Smooth muscle cell (in vitro differentiated cells): ENCODE results near the gene DOCK1. TPM values are rescaled to one million over a fixed set of nuclear protein-coding genes. Genes with fewer than 3 reads are reported as not detected.
"Not testable (repeated sequence)": the region's sequence is repeated elsewhere in the genome, so short reads cannot be mapped to it uniquely, and the experiment has no call there.

Experiments used
- DNase-seq: peaks from one replicate; lab custom pipeline; 2025; ENCODE audit not compliant: unreplicated experiment; lab: John Stamatoyannopoulos, UW
- H2AFZ ChIP-seq: fragments of 200-600 bp; sonication (generic); 2 replicates; pipeline ENCODE4 v1.6.0; 2016; ENCODE audit warnings: antibody characterized with exemption, low read depth, mild to moderate bottlenecking
- H3F3A ChIP-seq: fragments of 200-600 bp; sonication (generic); 2 replicates; pipeline ENCODE4 v1.6.0; 2017; ENCODE audit warnings: antibody characterized with exemption, low read depth
- H3K27ac ChIP-seq: fragments of 200-600 bp; sonication (generic); 2 replicates; pipeline ENCODE4 v1.5.1; 2016; ENCODE audit warnings: low read depth, mild to moderate bottlenecking
- H3K27me3 ChIP-seq: fragments of 200-600 bp; sonication (generic); 2 replicates; pipeline ENCODE4 v1.6.1; 2016; ENCODE audit warnings: low read depth, mild to moderate bottlenecking
- H3K36me3 ChIP-seq: fragments of 200-600 bp; sonication (generic); 2 replicates; pipeline ENCODE4 v1.5.1; 2016; ENCODE audit warnings: low read depth
- H3K4me1 ChIP-seq: fragments of 200-600 bp; sonication (generic); 2 replicates; pipeline ENCODE4 v1.5.1; 2016; ENCODE audit warnings: low read depth
- H3K4me2 ChIP-seq: fragments of 200-600 bp; sonication (generic); 2 replicates; pipeline ENCODE4 v1.6.0; 2016; ENCODE audit warnings: mild to moderate bottlenecking
- H3K4me3 ChIP-seq: fragments of 200-600 bp; sonication (generic); 2 replicates; pipeline ENCODE4 v1.5.1; 2016; ENCODE audit warnings: mild to moderate bottlenecking
- H3K79me2 ChIP-seq: fragments of 200-600 bp; sonication (generic); 2 replicates; pipeline ENCODE4 v1.6.0; 2016; ENCODE audit warnings: low read depth, mild to moderate bottlenecking
- H3K9ac ChIP-seq: fragments of 200-600 bp; sonication (generic); 2 replicates; pipeline ENCODE4 v1.6.0; 2016; ENCODE audit warnings: low read depth
- H3K9me3 ChIP-seq: fragments of 200-600 bp; sonication (generic); replicated peaks from 2 replicates; pipeline ENCODE4 v1.5.1; 2016; ENCODE audit warnings: low read depth
- H4K20me1 ChIP-seq: fragments of 200-600 bp; sonication (generic); 2 replicates; pipeline ENCODE4 v1.6.0; 2016; ENCODE audit warnings: low read depth
- CTCF ChIP-seq: fragments of 200-600 bp; sonication (generic); IDR thresholded peaks from 2 replicates; pipeline ENCODE4 v1.5.1; 2017; ENCODE audit warnings: borderline replicate concordance, mild to moderate bottlenecking, antibody characterized with exemption; ENCODE audit not compliant: insufficient read depth, poor library complexity, severe bottlenecking
- WGBS: methylation state at CpG from one replicate; pipeline ENCODE4 v1.1.7; 2016; ENCODE audit warnings: low lambda C conversion rate; 5-methylcytosine and 5-hydroxymethylcytosine counted together
- polyA plus RNA-seq: library from polyadenylated mRNA; unstranded; fragments of >200 nt; fragmentation: Nextera tagmentation; extraction: Ambion mirVana; gene quantifications from 2 replicates; pipeline ENCODE4 v1.2.1, GENCODE V29; 2016
- total RNA-seq: library from RNA; depleted of rRNA; stranded (reverse); fragments of >200 nt; gene quantifications from 2 replicates; pipeline ENCODE4 v1.2.3, GENCODE V29; 2014

Gene DOCK1
- total and polyA plus RNA-seq, 2 experiments from 2014 or later, result 18.4 to 37.1 TPM

- H3K36me3 ChIP-seq, result no peaks in the 10 kb centered on the region
- no peaks in the 10 kb centered on the region for H3K27me3 ChIP-seq
- H3K9ac ChIP-seq, result no peak overlapping the region
- H4K20me1 ChIP-seq, result peaks cover 33% of the 10 kb centered on the region
- no peak overlapping the region for H3K27ac ChIP-seq
- no peak for DNase-seq
- H3K4me3 ChIP-seq, result no peak overlapping the region
- no peak overlapping the region for H2AFZ ChIP-seq
- H3K4me2 ChIP-seq, result no peak overlapping the region
- H3K79me2 ChIP-seq, result no peaks in the 10 kb centered on the region
- no peaks in the 10 kb centered on the region for H3F3A ChIP-seq
- no peak for TF ChIP-seq CTCF
- no peaks in the 10 kb centered on the region for H3K9me3 ChIP-seq
- WGBS, result 97% methylated on average over 8 of the region's 8 CpGs
- H3K4me1 ChIP-seq, result peaks cover 7% of the 10 kb centered on the region
Observed at GRCh38 chr10:127293640-127294039, 388.4 kb downstream of the DOCK1 start.

- H3F3A ChIP-seq, result no peaks in the 10 kb centered on the region
- no peak overlapping the region for H2AFZ ChIP-seq
- WGBS, result 93% methylated on average over 6 of the region's 6 CpGs
- H3K4me1 ChIP-seq, result peaks cover 7% of the 10 kb centered on the region
- no peaks in the 10 kb centered on the region for H3K9me3 ChIP-seq
- H3K9ac ChIP-seq, result no peak overlapping the region
- no peak for TF ChIP-seq CTCF
- no peaks in the 10 kb centered on the region for H3K36me3 ChIP-seq
- H3K27me3 ChIP-seq, result no peaks in the 10 kb centered on the region
- no peak overlapping the region for H3K4me3 ChIP-seq
- no peaks in the 10 kb centered on the region for H3K79me2 ChIP-seq
- H3K4me2 ChIP-seq, result no peak overlapping the region
- DNase-seq, result no peak
- H4K20me1 ChIP-seq, result peaks cover 24% of the 10 kb centered on the region
- no peak overlapping the region for H3K27ac ChIP-seq
Observed at GRCh38 chr10:127296696-127297095, 391.5 kb downstream of the DOCK1 start.

GRCh38 chr10:127298381-127298780 lies 393.2 kb downstream of the DOCK1 start:
- Histone ChIP-seq H4K20me1 (peaks cover 32% of the 10 kb centered on the region), H3K9ac (no peak overlapping the region), H3K4me1 (peaks cover 7% of the 10 kb centered on the region), H3K27ac (no peak overlapping the region), H3K9me3 (no peaks in the 10 kb centered on the region), H3K4me2 (no peak overlapping the region), H2AFZ (no peak overlapping the region), H3K36me3 (no peaks in the 10 kb centered on the region), H3K79me2 (no peaks in the 10 kb centered on the region), H3K4me3 (no peak overlapping the region), H3K27me3 (no peaks in the 10 kb centered on the region), H3F3A (no peaks in the 10 kb centered on the region)
- no peak for DNase-seq
- TF ChIP-seq CTCF, result no peak
- 73% methylated on average over 4 of the region's 4 CpGs for WGBS

GRCh38 chr10:127299192-127299591 lies 394.0 kb downstream of the DOCK1 start:
- H3K27ac ChIP-seq, H3K79me2 ChIP-seq, H3K4me1 ChIP-seq, H3K4me3 ChIP-seq, H3K9ac ChIP-seq, DNase-seq, H3K36me3 ChIP-seq, H3F3A ChIP-seq, H3K27me3 ChIP-seq, H2AFZ ChIP-seq, H3K4me2 ChIP-seq, H3K9me3 ChIP-seq: not testable (repeated sequence)
- H4K20me1 ChIP-seq, result peaks cover 36% of the 10 kb centered on the region
- WGBS, result 98% methylated on average over 11 of the region's 11 CpGs
